Hypothalamus (tissue), 51 donors: ENCODE measurements around the gene CACNB3.

Experiments used
- DNase-seq, 51 donors: peaks; one replicate each; lab custom pipeline; 2025; lab: John Stamatoyannopoulos, UW

CACNB3 gene

DNA sequence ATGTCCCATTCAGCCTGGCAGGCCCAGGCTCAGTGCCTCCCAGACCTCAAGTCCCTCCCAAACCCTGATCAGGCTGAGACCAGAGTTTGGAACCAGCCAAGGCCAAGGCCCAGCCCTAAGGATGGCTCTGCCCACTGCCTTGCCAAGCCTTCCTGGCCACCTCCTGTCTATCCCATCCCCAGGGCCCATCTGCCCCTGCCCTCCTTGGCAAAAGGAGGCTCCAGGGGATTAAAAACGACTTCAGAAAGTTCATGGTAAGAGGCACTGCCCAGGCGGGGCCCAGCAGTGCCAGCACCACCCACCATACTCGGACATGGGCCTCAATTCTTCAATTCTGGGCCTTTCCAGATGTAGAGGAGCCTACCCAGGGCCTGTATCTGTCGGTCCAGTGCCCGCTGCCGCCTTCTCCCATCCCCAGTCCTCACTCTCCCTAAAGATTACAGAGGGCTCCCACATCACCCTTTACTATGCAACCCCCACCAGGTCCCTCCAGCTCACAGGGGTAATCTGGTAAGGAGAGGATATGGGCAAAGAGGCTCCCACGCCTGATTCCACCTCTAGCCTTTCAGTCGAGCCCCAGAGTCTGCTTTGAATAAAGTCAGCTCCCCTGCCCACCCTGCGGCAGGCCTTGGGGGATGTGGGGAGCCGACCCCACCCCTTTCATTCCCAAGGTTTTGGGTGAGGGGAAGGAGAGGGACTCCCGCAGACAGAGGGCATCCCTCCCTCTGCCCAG lies 30.3 kb upstream of the CACNB3 start:
- no peak for DNase-seq

- peak in 2 of 51 donors; percentile 29 to 35 for DNase-seq
These were observed 29.8 kb upstream of the CACNB3 start for GRCh38 chr12:48788524-48788853.

GRCh38 chr12:48788854-48789775 lies 29.2 kb upstream of the CACNB3 start, which contains the start of gene ADCY6:
Gene ADCY6 (minus strand): TSS chr12:48789089. CDS start chr12:48783434, 5,655 bp downstream.
- peak in 45 of 51 donors; percentile 15 to 77 (median 59) for DNase-seq

DNA sequence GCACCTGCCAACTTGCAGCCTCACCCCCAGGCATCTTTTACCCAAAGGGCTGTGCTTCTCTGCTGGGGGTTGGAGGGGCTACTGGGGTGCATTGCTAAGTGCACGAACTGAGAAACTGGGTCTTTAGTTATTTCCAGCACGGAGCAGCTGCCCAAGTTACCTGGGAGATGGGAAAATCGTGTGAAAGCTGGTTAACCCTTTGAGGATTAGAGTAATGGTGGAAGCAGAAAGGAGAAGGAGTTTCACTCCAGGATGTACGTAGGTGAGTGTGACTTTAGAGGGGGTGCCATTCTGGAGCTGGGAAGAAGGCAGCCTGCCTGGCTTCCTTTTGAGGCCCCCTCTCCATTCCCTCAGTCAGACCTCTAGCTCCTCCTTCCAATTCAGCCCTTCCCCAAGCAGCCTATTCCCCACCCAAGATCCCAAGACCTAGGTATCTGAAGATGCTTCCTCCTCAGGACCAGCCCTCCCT lies 28.4 kb upstream of the CACNB3 start:
- peak in 1 of 51 donors; percentile 7 for DNase-seq

- no peak for DNase-seq
These were observed 24.6 kb upstream of the CACNB3 start for GRCh38 chr12:48793696-48794095.

DNA sequence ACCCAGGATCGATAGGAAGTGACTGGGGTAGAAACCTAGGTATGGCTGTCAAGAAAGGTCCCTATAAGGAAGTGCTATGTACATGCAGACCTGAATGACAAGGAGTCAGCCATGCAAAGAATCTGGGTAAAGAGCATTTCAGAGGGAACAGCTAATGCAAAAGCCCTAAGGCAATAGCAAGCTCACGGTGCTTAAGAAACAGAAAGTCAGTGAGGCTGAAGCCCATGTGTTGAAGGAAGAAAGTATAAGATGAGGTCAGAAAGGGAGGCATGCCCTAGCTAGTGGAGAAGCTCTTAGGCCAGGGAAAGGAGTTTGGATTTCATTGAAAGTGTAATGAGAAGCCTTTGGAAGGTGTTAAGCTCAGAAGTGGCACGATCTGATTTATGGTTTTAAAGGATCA lies 23.4 kb upstream of the CACNB3 start:
- DNase-seq: no peak

GRCh38 chr12:48795550-48796455 lies 22.5 kb upstream of the CACNB3 start:
- DNase-seq: peak in 42 of 51 donors; percentile 6 to 80 (median 36)

- DNase-seq: no peak
These were observed 21.3 kb upstream of the CACNB3 start for GRCh38 chr12:48796976-48797375.

GRCh38 chr12:48800457-48800856 lies 17.8 kb upstream of the CACNB3 start:
- no peak for DNase-seq

DNA sequence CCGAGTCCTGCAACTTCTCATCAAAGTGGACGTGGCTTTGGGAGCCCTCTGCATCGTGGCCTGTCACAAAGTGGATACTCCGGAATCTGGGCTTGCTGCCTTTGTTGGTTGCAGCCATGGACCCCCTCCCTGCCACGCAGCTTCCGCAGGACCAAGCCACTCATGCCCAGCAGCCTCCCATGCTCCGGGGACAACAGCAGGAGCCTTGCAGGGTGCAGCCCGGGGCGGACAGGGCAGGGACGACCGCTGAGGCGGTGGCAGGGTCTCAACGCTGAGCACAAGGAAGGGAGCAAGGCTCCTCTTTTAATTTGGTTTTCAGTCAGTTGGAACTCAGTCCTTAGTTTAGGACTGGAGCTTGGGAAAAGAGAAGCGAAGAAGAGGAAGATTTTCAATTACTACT lies 17.3 kb upstream of the CACNB3 start:
- no peak for DNase-seq

DNA sequence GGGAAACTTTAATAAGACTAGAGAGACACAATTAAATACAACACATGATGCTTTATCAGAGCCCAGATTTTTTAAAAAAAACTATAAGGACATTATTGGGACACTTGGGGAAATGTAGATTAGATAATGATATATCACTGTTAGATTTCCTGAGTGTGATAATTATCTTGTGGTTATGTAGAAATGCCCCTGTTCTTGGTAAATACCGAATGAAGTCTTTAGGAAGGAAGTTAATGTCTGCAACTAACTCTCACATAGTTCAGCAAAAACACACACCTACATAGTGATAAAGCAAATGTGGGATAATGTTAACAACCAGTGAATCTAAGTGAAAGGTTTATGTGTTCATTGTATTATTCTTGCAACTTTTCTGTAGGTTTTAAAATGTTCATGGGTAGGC lies 14.6 kb upstream of the CACNB3 start:
- DNase-seq: no peak

DNA sequence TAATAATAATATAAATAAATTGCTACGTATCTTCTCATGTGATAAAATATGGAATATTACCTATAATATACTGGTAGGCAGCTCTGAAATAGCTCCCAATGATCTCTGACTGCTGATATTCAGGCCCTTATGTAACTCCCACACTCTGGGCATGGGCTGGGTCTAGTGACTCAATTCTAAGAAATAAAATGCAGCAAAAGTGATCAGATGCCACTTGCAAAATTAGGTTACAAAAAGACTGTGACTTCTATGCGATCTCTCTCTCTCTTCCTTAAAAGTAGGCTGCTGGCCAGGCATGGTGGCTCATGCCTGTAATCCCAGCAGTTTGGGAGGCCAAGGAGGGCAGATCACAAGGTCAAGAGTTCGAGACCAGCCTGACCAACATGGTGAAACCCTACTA lies 10.3 kb upstream of the CACNB3 start:
- no peak for DNase-seq

- no peak for DNase-seq
These were observed 7.3 kb upstream of the CACNB3 start for GRCh38 chr12:48810903-48811431.

- DNase-seq: no peak
These were observed 6.7 kb upstream of the CACNB3 start for GRCh38 chr12:48811437-48812090.

DNA sequence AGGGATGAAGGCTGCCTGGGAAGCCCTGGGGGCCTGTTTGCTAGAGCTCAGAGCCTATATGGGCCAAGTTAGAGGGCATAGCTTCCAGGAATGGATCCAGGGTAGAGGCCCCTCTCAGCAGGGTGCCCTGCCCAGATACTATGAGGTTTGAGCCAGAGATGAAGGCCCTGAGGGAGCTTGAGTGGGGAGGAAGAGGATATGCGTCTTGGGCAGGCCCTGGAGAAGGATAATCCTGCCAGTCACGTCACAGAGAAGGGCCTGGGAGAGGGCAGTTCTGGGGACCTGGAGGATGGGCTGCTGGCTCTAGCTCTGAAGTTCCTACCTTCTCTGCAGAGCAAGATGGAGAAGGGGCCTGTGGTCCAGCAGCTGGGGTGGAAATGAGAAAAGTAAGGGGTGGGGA lies 5.9 kb upstream of the CACNB3 start:
- DNase-seq: no peak

- no peak for DNase-seq
These were observed 4.6 kb upstream of the CACNB3 start for GRCh38 chr12:48813465-48814261.

GRCh38 chr12:48814262-48815125 lies 3.8 kb upstream of the CACNB3 start:
- DNase-seq: peak in 43 of 51 donors; percentile 7 to 81 (median 51)
